Ascending aorta (tissue), 2 donors: ENCODE measurements around the gene CHTF8. TPM values are rescaled to one million over a fixed set of nuclear protein-coding genes. Genes with fewer than 3 reads are reported as not detected.
A peak's percentile ranks its signal among the peaks of the same experiment; 100 is the strongest.
"Not testable (repeated sequence)": the region's sequence is repeated elsewhere in the genome, so short reads cannot be mapped to it uniquely, and the experiment has no call there.

Source experiments
- DNase-seq, 2 donors: peaks; one replicate each; pipeline ENCODE4 v3.0.0-alpha.2; 2019; ENCODE audit warnings: low spot score in 2 of 2
- H3K27ac ChIP-seq, 2 donors: fragments of 200-600 bp; sonication (generic); one replicate each; pipeline ENCODE4 v1.5.1; 2016 to 2017; ENCODE audit warnings: mild to moderate bottlenecking in 1 of 2
- H3K27me3 ChIP-seq: fragments of 200-600 bp; sonication (generic); one replicate; pipeline ENCODE4 v1.5.1; 2017
- H3K36me3 ChIP-seq, 2 donors: fragments of 200-600 bp; sonication (generic); one replicate each; pipeline ENCODE4 v1.5.1; 2016
- H3K4me1 ChIP-seq, 2 donors: fragments of 200-600 bp; sonication (generic); one replicate each; pipeline ENCODE4 v1.5.1; 2016 to 2017; ENCODE audit warnings: mild to moderate bottlenecking in 1 of 2
- H3K4me3 ChIP-seq, 2 donors: fragments of 200-600 bp; sonication (generic); one replicate each; pipeline ENCODE4 v1.5.1; 2016 to 2017; ENCODE audit warnings: mild to moderate bottlenecking in 1 of 2
- H3K9me3 ChIP-seq, 2 donors: fragments of 200-600 bp; sonication (generic); one replicate each; pipeline ENCODE4 v1.5.1; 2016
- intact Hi-C: fragments of 100-400 bp; cut with DNase I; formaldehyde crosslinking; loops from one replicate; pipeline ENCODE4 v1.15.1; 2023
- total RNA-seq: library from RNA; depleted of rRNA; stranded (reverse); fragments of >200 nt; gene quantifications from one replicate; pipeline ENCODE4 v1.1.0, GENCODE V29; 2016
- TF ChIP-seq, protein P1 (sequence below), 3 experiments: fragments of 200-600 bp in 2 of 3; fragments of 450-650 bp in 1 of 3; sonication (generic) in 2 of 3; IDR thresholded peaks; one replicate each; pipeline ENCODE4 v1.5.1; 2016 to 2019; ENCODE audit warnings: antibody characterized with exemption in 3 of 3, mild to moderate bottlenecking in 1 of 3, moderate library complexity in 1 of 3

CHTF8 gene
- total RNA-seq, 1 donor from 2014 or later: 41.3 TPM

DNA sequence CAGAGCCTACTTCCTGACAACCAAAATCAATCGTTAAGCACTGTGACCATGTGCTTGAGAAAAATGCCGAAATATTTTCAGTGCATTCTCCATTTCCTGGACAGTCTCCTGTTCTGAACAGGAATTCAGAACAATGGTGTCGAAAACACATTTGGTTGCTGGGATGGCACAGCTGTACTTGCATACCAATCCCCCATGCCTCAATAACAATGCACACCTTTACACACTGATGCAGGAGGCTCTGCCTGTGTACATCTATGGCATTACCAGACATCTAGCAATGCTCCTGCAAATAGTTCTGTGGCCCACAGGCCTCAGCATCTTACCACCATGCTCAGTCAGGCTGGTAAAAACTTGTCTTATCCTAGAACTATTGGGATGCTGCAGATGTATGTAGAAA lies 6.2 kb downstream of the CHTF8 start:
- H3K27ac ChIP-seq: no peak overlapping the region
- TF ChIP-seq, protein P1, sequence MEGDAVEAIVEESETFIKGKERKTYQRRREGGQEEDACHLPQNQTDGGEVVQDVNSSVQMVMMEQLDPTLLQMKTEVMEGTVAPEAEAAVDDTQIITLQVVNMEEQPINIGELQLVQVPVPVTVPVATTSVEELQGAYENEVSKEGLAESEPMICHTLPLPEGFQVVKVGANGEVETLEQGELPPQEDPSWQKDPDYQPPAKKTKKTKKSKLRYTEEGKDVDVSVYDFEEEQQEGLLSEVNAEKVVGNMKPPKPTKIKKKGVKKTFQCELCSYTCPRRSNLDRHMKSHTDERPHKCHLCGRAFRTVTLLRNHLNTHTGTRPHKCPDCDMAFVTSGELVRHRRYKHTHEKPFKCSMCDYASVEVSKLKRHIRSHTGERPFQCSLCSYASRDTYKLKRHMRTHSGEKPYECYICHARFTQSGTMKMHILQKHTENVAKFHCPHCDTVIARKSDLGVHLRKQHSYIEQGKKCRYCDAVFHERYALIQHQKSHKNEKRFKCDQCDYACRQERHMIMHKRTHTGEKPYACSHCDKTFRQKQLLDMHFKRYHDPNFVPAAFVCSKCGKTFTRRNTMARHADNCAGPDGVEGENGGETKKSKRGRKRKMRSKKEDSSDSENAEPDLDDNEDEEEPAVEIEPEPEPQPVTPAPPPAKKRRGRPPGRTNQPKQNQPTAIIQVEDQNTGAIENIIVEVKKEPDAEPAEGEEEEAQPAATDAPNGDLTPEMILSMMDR (IDR thresholded peaks at IDR 0.05): no peak
- H3K27me3 ChIP-seq: no peaks in the 10 kb centered on the region
- no peak overlapping the region for H3K4me3 ChIP-seq
- no peak for DNase-seq
- no peaks in the 10 kb centered on the region for H3K9me3 ChIP-seq
- intact Hi-C loops: no loop called here
- H3K36me3 ChIP-seq: peaks cover 0 to 7% of the 10 kb centered on the region in 2 donors
- peaks cover 0 to 6% of the 10 kb centered on the region in 2 donors for H3K4me1 ChIP-seq

- H3K9me3 ChIP-seq, H3K27me3 ChIP-seq, H3K4me3 ChIP-seq, DNase-seq, H3K27ac ChIP-seq, H3K4me1 ChIP-seq: not testable (repeated sequence)
- H3K36me3 ChIP-seq: peaks cover 11 to 19% of the 10 kb centered on the region in 2 donors
- intact Hi-C loops: loop anchor here (2.0 kb wide), 3 partner anchors 220 to 596 kb away; no protein-coding TSS in a partner anchor
Measured at GRCh38 chr16:69124961-69125360, 7.4 kb downstream of the CHTF8 start.

- H3K27ac ChIP-seq, H3K4me1 ChIP-seq, H3K27me3 ChIP-seq, DNase-seq, H3K4me3 ChIP-seq, H3K9me3 ChIP-seq: not testable (repeated sequence)
- intact Hi-C loops: loop anchor here (2.0 kb wide), 3 partner anchors 220 to 596 kb away; no protein-coding TSS in a partner anchor
- H3K36me3 ChIP-seq: peaks cover 16 to 25% of the 10 kb centered on the region in 2 donors
Measured at GRCh38 chr16:69124406-69124805, 8.0 kb downstream of the CHTF8 start.

- Histone ChIP-seq H3K9me3 (no peaks in the 10 kb centered on the region), H3K36me3 (peaks cover 21 to 30% of the 10 kb centered on the region in 2 donors), H3K4me1 (no peaks in the 10 kb centered on the region), H3K27me3 (no peaks in the 10 kb centered on the region), H3K4me3 (no peak overlapping the region), H3K27ac (no peak overlapping the region)
- TF ChIP-seq, protein P1 (IDR thresholded peaks at IDR 0.05): peak; percentile 36 to 63 (median 37)
- DNase-seq: no peak
- intact Hi-C loops: loop anchor here (2.0 kb wide), 3 partner anchors 219 to 595 kb away; no protein-coding TSS in a partner anchor
Measured at GRCh38 chr16:69123910-69124309, 8.5 kb downstream of the CHTF8 start.

- TF ChIP-seq, protein P1 (IDR thresholded peaks at IDR 0.05): no peak
- Histone ChIP-seq H3K4me1 (peaks cover 0 to 10% of the 10 kb centered on the region in 2 donors), H3K36me3 (peaks cover 25 to 48% of the 10 kb centered on the region in 2 donors), H3K4me3 (no peak overlapping the region), H3K27ac (no peak overlapping the region), H3K27me3 (no peaks in the 10 kb centered on the region), H3K9me3 (no peaks in the 10 kb centered on the region)
- intact Hi-C loops: no loop called here
- DNase-seq: no peak
Measured at GRCh38 chr16:69120096-69120664, 12.2 kb downstream of the CHTF8 start.

DNA sequence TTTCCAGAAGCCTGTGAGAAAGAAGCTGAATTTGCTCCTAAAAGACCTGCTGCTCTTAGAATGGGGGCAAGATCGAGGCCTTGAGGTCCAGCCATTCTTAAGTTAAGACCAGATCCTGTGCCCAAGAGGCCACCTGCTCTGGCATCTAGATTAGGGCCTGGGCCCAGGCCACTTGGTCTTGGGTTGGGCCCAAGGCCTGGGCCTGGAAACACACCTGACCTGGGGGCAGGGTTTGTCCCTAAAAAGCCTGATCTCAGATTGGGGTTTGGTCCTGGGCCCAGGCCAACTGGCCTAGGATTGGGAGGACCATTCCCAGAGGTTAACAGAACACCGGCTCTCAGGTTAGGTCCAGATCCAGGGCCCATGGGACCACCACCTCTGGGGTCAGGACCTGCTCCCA lies 12.9 kb downstream of the CHTF8 start:
- DNase-seq: no peak
- H3K36me3 ChIP-seq: peaks cover 26 to 55% of the 10 kb centered on the region in 2 donors
- TF ChIP-seq, protein P1 (IDR thresholded peaks at IDR 0.05): no peak
- no peak overlapping the region for H3K27ac ChIP-seq
- no peak overlapping the region for H3K4me3 ChIP-seq
- intact Hi-C loops: no loop called here
- H3K9me3 ChIP-seq: no peaks in the 10 kb centered on the region
- H3K27me3 ChIP-seq: no peaks in the 10 kb centered on the region
- peaks cover 0 to 10% of the 10 kb centered on the region in 2 donors for H3K4me1 ChIP-seq
